Forelimb muscle (tissue), 1 donor: Measurements from ENCODE around the gene RSU1. TPM values are rescaled to one million over a fixed set of nuclear protein-coding genes. Genes with fewer than 3 reads are reported as not detected.

Experiments
- DNase-seq: peaks from one replicate; pipeline ENCODE4 v3.0.0-alpha.2; 2013; ENCODE audit warnings: low read depth
- polyA plus RNA-seq: library from polyadenylated mRNA; unstranded; fragments of 120-200 nt; gene quantifications from one replicate; pipeline ENCODE4 v1.2.1, GENCODE V29; 2013; ENCODE audit not compliant: insufficient read length

RSU1 gene
- polyA plus RNA-seq, 1 donor, result 93.8 TPM

- no peak for DNase-seq
Observed at GRCh38 chr10:16606421-16606820, 210.8 kb downstream of the RSU1 start.

DNA sequence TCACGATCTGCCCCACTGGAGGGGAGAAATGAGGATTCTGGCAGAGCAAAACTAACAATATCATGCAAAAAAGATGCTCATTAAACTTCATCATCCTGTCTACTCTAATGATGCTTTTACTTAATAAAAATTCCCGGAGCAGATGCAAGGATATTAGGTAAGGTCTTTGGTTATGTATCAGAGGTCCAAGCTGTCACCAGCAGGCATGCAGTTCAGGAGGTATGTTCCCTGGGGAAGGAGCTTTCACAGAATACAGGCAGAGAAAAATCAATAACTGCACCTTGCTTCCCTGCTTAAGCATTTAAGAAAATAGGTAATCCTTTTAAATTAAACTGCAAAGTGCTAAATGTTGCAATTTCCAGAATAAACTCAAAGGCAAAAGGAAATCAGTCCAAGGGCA, 213.9 kb downstream of the RSU1 start:
- DNase-seq, result no peak

GRCh38 chr10:16602104-16602775, 215.0 kb downstream of the RSU1 start:
- DNase-seq, result no peak

GRCh38 chr10:16599662-16600061, 217.6 kb downstream of the RSU1 start:
- DNase-seq, result no peak

DNA sequence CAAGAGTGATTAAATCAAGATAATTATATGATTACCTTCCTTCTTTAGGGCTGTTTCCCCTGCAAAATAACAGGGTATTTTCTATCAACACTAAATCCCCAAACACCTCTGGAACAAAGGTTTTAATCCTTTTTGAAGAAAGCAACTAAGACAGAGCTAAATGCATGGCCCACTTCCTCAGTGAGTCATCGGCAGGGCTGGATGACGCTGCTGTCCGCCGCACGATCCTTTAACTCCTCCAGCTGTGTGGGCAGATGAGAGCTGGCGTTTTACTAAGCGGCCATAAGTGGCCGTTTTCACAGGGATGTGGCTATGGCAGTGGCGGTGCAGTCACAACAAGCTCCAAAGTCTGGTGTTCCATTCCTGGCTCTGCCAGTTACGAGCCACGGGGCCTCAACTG, 219.6 kb downstream of the RSU1 start:
- no peak for DNase-seq

DNA sequence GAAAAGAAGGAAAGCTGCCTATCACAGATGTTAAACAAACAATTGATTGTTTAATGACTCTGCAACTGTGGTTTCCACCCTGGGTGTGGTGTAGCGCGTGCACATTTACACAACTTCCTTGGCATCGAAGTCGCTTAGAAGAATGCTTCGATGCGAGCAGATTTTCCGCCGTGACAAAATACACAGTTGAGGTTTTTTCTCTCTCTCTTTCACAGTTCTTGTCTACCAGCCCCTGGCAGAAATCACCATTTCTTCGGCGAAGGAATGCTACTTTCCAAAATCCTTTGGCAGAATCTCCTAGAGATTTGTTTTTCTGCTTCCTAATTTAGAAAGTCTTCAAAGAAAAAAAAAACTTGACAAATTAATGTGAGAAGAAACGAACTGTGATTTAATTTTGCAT, 224.8 kb downstream of the RSU1 start:
- no peak for DNase-seq

- no peak for DNase-seq
Observed at GRCh38 chr10:16586358-16587138, 230.7 kb downstream of the RSU1 start.

GRCh38 chr10:16585103-16585502, 232.1 kb downstream of the RSU1 start:
- no peak for DNase-seq

- no peak for DNase-seq
Observed at GRCh38 chr10:16583382-16583781, 233.8 kb downstream of the RSU1 start.

GRCh38 chr10:16581202-16581601, 236.0 kb downstream of the RSU1 start:
- no peak for DNase-seq

DNA sequence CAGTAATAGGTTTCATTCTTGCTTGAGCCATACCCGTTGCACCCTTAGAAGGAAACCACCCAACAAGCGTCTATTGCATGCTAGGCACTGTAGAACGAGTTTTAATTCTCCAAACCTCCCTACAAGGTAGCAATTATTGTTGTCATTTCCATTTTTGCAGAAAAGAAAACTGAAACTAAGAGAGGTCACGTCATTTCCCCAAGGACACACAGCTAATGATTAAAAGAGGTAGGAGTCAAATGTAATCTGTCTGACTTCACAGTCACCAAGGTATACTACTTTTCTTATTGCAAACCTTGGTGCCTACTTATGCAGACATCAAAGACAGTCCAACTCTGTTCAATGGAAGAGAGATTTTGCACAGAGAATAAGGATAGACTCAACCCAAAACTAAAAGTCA, 246.5 kb downstream of the RSU1 start:
- no peak for DNase-seq

GRCh38 chr10:16566202-16566805, 250.9 kb downstream of the RSU1 start:
- DNase-seq, result no peak

DNA sequence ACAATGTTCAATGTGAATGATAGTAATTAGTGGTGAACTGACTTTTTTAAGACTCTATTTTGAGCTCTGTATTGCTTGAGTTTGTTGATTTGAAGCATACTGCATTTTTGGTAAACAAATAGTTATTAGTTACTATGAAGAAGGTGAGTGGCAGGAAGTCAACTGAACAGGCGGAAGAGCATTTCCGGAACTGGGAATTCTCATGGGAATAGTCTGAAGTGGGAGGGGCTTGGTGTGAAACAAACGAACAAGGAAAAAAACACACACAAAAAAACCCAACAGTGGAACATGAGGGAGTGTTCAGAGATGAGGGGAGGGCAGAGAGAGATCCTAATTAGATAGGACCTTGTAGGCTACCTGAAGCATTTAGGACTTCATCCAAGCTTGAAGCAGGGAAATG, 251.6 kb downstream of the RSU1 start:
- DNase-seq, result no peak

GRCh38 chr10:16562891-16563290, 254.3 kb downstream of the RSU1 start:
- no peak for DNase-seq

- DNase-seq, result no peak
Observed at GRCh38 chr10:16559236-16559773, 257.9 kb downstream of the RSU1 start.

GRCh38 chr10:16547973-16548372, 269.3 kb downstream of the RSU1 start:
- DNase-seq, result no peak

DNA sequence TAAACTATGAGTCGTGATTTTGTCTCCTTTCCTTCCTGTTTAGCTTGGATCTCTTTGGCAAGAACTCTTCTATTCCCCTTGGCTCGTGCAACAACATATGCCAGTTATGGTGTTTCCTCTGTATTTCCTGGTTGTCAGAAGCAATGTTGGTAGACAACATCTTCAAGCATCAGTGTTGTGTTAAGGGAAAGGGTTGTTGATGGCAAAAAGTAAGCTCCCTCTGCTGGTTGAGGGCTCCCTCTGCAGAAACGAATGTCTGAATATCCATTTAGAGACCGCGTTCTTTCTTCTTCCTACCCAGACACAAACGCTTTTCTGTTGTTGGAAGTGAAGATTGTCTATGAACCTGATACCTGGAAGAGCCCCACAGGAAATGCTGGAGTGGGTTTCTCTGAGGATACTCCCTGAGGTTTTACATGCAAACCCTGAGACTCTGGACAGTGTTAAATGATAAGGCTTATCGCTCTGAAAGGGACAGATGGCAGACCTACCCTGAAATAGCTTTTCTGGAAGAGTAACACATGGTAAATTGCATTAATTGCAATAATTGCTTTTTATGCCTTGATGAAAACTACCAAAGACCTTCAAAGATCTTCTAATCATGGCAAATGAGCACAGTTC, 272.0 kb downstream of the RSU1 start:
- no peak for DNase-seq

- DNase-seq, result no peak
Observed at GRCh38 chr10:16544591-16544990, 272.6 kb downstream of the RSU1 start.

GRCh38 chr10:16544099-16544498, 273.1 kb downstream of the RSU1 start:
- DNase-seq, result no peak
